ENCODE data around the gene DYNLRB1.
A peak's percentile ranks its signal among the peaks of the same experiment; 100 is the strongest.

The DYNLRB1 gene

DNA sequence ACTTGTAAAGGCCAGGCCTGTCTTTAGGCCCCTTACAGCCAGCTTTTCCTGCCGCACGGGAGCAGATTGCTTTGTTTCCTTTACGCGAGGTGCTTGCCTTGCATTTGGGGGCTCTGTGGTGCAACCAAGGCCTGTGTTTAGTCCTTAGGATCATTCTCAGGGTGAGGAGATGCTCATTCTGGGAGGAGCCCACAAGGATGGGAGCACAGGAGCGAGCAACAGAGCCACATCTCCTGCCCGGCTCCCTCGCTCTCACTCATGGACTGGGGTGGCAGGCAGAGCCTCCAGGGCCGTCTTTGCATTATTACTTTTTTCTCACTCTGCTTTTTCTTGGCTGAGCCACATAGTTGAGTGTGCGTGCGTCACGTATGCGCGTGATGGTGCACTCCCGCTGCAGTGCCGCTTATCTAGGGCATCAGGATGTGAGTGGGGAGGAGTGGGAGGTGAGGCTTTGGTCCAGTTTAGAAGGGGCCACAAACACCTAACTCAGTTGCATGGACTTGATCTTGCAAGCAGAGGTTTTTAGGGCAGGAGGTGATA lies 19.1 kb downstream of the DYNLRB1 start:
- DNase-seq, result no peak

DNA sequence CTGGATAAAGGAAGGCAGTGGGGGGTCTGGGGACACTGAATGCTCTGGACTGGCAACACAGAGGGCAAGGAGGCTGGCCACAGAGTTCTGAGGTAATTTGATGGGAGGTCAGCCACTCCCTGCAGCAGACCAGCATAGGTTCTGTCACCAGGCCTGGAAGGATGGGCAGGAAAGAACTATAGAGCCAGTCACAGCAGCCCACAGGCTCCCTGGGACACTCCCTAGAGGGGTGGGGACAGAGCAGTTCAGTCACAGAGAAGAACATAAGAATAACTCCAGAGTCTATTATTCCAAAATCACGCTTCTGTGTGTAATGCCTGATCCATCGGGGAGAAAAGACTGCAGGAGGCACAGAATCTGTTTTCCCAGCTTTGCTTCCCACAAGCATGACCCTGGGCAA lies 19.6 kb downstream of the DYNLRB1 start:
- no peak for DNase-seq

DNA sequence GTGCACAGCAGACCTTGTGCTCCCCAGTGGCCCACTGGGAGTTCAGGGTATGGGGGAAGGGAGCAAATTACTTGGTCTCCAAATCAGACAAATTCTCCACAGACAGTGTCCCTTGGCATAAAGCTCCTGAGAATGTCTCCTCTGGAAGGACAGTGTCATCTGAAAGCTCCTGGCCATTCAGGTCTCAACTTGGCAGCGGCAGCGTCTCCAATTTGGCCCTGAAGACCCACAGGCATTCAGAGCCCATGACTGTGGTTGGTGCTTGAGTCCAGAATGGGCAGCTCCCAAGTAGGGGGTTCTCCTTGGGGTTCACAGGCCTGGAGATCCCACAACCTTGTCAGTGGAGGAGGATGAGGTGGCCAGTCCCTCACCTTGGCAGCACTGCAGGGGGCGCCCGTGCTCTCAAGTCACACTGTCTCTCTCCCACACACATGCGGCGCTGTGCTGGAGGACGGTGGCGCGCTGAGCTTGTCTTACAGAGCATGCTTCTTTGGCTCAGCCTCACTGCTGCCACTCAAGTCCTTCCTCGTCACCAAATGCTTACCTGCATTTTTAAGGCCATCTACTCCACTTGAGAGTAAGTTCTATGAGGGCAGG lies 20.7 kb downstream of the DYNLRB1 start:
- DNase-seq, result peak; percentile 25

DNA sequence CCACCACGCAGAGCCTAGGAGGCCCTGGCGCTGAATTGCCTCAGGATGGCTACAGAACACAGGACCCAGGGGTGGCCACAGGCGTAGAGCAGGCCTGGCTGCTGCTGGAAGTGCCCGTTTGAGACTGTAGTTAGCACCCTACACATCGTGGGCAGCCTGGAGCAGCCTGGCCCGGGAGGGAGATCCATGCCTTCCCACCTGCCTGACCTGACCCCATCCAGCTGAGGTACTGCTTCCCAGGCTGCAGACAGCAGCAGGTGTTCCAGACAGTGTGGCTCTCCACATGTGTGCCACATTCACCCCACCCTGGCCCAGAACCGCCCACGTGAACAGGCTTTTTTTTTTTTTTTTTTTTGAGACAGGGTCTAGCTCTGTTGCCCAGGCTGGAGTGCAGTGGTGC lies 21.4 kb downstream of the DYNLRB1 start:
- DNase-seq, result no peak

DNA sequence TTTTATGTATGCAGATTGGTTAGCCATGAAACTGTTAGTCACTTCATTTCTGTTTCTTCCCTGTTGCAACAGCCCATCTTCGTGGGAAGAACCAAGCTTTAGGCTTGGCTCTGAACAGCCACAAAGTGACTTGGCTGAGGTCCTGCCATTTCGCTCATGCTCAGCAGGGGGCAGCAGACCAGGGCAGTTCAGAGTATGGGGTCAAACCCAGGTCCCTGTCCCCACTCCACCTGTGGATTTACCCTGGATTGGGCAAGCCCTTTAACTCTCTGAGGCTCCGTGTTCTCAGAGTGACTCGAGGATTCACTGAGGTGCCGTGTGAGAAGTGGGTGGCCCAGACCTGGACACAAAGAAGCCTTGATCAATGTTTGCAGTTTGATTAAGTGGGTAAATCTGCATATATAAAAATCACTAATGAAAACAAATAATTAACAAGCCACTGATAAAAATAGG lies 22.5 kb downstream of the DYNLRB1 start:
- no peak for DNase-seq

DNA sequence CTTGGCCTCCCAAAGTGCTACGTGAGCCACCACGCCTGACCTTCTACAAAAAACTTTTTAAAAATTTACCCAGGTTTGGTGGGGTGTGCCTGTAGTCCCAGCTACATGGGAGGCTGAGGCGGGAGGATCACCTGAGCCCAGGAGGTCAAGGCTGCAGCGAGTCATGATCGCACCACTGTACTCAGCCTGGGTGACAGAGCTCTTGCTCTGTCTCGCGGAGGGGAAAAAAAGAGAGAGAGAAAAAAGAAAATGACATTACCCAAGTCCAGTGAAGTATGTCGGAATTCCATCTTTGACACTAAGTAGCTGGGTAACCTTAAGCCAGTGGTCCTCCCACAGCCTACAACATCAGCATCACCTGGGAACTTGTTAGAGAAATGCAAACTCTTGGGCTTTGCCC lies 23.5 kb downstream of the DYNLRB1 start:
- no peak for DNase-seq

DNA sequence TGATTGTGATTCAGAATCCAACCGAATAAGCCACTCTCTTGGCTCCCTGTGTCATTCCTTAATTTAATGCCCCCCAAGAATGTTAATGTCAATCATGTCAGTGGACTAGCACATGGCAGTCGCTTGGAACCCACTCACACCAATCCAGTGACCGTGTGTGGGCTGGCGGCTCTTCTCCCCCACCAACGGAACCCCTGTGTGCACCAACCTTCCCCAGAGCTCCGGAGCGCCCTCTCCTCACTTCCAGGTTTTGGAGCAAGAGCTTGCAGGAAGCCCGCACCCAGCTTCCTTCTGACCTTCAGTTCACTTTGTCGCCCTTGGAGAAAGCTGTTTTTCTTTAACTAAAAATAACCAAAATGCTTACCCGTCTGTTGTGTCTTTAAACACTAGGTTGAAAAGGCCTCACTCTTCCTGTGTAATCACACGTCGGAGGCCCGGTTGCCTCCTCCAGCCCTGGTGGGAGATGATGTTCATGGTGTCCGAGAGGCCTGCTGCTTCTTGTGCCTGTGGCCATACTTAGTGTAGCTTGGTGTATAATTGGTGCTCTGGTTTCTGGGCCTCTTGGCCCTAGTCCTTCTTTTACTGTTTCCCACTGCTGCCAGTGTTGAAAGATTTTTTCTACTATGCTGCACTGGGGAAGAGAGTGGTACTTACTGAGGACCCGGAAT lies 24.5 kb downstream of the DYNLRB1 start:
- DNase-seq, result no peak

DNA sequence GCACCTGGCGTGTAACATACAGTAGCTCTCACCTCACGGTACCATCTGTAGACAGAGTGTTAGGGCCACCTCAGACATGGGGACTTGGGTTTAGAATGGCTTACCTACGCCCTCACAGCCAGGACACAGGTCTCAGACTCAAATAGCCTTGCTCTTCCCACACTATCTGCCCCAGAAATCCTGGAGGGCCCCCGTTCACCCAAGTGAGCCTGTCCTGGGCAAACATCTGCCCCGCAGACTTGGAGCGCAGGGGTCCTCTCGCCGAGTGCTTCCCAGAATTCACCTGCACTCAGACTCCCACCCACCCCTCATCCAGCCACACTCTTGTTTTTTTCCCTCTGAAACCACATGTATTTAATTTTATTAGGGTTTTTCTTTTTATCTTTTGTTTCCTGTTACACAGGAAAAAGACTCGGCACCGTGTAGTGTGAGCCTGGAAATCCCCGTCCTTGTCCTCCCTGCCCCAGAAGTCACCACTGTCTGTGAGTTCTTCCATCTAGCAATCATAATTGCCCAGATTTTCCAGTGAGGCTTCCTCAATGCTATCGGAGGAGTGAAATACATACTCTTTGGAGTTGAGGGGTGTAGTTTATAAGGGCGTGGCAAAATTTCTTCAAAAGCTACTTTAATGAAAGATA lies 25.2 kb downstream of the DYNLRB1 start:
- DNase-seq, result no peak

DNA sequence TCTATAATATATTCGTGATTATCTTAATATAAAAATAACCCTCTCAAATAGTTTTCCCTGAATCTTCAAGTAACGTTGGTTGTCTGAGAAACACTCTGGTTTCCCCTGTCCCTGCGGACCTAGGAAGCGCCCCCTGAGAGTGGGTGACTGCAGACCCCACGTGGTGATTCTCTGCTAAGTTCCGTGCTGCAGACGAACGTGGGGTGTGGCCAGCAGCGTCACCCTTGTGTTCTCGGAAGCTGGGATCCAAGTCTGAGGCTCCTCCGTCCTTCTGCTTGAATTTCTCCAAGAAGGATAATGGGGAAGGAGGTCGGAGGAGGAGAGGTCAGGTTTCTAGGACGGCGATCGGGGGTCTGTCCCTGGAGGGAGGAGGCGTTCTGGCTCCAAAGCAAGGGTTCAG lies 25.7 kb downstream of the DYNLRB1 start:
- no peak for DNase-seq

DNA sequence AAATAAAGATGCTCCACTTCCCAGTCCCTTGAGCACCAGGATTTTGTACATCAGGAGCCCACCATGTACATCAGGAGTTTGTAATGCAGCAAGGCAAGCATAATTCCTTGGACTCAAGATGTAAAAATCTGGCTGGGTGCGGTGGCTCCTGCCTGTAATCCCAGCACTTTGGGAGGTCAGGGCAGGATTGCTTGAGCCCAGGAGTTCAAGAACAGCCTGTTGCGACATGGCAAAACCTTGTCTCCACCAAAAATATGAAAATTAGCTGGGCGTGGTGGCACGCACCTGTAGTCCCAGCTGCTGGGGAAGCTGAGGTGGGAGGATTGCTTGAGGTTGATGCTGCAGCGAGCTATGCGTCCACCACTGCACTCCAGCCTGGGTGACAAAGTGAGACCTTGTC lies 26.2 kb downstream of the DYNLRB1 start:
- no peak for DNase-seq

DNA sequence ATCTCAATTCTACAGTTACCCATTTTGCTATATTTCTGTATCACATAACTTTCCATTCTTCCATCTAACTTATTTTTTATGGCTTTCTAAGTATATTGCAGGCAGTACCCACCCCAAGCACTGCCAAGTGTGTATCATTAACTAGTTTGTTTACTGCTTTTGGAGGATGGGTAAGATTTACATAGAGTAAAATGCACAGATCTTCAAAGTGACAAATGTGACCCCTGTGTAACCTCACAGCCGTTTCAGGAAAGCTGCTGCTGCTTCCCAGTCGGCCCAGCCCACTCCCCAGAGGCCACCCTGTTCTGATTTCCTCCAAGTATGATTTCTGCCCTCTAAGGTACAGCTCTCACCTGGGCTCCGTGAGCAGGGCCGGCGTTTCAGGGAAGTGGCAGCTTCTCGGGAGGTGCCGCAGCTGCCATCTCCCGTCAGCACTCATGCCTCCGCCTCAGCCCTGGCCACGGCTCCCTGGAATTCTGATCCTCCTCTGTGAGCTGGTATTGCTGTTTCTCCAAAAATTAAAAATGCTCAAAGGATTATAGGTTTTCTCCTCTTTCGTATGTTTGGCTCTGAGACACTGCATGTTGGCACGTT lies 27.3 kb downstream of the DYNLRB1 start:
- DNase-seq, result no peak

DNA sequence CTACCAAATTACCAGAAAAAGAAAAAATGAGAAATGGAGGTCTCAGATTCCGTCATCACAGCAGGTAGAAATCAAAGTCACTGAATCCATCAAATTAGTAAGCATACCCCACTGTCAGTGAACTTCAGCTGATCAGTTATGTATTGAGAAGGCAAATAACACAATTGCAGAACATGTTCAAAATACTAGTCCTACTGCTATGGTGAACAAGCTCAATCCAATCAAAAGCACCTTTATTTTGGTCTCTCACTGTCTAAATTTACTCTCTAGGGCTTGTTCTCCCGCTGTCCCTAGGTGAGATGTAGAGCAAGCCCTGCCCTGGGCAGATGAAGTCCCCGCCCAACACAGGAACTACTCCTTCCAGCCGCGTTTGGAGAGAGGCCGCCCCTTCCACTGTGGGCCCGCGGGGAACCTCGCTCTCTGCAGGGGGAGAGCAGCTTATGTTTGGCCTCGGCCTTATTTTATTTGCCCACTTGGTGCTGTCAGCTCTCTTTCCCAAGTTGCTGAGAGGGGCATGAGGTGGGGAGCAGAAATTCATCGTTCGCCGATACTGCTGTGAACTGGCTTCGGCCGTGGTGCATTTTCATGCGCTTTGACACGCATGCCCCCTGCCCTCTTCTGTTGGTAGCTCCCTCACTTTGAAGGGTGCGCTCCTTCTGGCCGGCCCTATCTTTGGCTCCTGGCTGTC lies 28.0 kb downstream of the DYNLRB1 start:
- DNase-seq, result no peak

DNA sequence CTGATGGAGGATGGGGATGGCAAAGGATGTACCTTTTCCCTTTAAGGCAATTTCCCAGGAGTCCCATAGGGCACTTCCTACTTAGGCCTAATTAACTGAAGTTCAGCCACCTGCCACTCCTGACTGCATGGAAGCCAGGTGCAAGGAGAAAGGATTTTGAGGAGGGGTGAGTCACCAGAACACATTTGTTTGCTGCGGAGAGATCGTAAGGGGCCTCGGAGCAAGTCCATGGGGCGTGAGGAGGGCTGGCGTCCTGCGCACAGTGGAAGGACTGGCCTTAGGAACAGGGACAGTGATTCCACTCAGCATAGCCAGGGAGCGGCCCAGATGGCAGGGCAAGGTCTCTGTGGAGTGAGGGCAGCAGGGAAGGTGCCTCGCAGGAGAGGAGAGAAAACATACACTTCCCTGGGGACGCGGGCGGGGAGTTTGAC lies 30.5 kb downstream of the DYNLRB1 start:
- DNase-seq, result no peak

DNA sequence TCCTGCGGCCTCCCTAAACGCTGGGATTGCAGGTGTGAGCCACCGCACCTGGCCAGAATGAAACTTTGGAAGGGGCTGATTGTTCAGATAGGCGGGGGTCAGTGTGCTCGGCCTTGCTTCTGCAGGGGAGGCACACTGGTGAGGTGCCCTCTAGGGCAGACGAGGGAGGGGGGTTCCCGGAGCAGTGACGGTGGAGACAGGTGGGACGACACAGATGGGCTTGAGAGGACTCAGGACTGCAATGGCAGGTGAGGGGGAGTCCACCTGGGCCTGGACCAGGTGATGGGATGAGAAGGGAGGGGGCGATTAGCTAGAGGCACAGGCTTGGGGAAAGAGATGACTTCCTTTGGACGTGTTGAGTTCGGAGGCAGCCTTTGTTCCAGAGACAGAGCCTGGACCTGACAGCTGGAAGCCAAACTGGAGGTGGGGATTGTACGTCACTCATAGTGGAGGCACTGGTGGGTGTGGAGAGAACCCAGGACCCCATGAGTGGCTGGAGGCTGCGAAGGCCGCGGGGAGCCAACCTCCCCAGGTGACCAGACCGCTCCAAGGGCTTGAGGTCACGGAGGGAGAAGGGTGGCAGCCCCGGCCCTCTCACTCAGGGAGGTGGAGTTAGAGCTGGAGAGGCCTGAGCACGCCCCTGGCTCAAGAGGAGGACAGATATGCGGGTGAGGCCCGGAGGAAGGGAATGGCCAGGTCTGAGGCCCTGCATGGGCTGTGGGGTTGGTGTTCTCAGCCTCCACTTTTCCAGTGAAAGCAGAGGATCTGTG lies 31.8 kb downstream of the DYNLRB1 start:
- DNase-seq, result no peak

DNA sequence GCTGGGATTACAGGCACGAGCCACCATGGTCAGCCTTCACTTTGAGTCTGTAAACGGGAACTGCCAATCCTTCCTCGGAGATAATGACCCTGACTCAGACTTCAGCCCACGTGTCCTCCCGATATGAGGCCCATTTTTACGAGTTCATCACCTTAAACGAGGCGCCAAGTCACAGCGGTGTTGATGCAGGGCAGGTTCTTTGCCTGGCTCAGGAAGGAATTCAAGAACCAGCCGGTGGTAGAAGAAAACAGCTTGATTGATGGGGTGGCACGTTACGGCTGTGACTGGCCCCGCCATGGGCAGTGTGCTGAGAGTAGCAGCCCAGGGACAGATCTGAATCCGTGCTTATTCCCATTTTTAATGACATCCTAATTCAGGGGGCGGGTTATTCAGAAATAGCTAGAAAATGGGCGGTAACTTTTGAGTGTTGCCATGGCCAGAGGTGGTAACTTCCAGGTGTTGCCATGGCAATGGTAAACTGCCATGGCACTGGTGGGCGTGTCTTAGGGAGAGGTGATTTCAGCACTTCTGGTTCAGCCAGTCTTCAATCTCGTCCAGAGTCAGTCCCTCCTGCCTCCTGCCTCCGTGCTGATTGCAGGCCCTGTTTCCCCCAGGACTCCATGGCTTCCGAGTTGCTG lies 33.2 kb downstream of the DYNLRB1 start:
- DNase-seq, result peak; percentile 50

DNA sequence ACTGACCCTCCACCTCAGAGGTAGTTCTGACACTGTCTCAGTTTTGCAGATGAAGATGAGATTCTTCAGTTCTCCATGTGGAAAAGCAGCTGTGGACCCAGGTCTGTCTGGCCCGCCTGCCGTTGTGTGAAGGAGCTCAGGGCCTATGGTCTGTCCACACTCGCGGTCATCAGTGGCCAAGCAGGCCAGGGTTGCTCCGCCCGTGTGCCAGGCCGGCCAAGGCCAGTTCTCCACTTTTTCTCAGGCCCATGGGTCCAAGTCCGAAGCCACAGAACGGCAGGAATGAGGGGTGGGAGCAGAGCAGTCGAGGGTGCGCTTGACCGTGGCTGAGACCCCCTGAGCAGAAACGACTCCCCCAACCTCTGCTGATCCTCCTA lies 33.7 kb downstream of the DYNLRB1 start:
- DNase-seq, result no peak

DNA sequence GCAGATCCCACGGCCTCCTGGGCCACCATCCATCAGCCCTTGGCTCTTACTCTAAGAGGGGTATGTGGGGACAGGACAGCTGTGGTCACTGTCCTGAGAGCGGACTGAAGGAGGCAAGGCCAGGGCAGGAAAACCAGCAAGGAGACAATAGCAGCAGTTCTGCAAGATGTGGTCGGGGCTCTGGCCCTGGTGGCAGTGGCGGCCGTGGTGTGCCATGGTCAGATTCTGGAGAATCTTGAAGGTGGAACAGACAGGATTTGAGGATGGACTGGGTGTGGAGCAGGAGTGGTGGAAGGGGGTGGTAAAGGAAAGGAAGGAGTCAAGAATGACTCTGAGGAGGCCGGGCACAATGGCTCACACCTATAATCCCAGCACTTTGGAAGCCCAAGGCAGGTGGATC lies 36.3 kb downstream of the DYNLRB1 start:
- DNase-seq, result no peak

DNA sequence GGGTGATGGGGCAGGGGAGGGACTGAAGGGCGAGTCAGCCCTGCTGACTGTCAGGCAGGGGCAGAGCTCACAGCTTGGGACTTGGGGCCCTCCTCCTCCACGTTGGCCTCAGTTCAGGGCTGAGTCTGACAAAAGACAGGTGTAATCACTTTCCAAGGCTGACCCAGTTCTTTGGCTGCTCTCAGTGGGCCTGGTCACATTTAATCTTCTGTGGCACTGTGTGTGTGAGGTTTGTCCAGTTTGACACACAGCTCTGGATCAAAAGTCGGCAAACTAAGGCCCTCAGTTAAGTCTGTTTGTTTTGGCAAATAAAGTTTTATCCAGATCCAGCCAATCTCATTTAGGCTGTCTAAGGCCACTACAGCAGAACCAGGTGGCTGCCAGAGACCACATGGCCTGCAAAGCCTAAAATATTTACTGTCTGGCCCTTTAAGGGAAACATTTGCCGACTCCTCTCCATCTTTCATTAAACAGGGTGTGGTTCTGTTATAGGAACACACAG lies 37.2 kb downstream of the DYNLRB1 start:
- DNase-seq, result no peak

DNA sequence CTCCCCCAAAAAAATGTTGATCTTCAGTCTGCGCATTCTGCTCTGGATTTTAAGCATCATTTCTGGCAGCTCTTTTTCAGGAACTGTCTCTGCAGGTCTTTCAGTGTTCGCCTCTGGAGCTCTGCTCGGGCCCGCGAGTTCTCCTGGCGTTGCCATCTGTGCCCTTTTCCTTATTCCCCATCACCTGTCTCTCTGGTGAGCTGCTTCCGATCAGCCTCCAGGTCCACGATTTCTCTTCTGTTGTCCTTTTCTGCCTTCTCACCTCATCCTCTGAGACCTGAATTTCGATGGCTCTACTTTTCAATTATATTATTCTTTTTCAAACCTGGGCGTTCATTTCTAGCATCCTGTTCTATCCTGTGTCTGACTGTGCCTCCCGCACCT lies 41.7 kb downstream of the DYNLRB1 start:
- DNase-seq, result peak; percentile 78

DNA sequence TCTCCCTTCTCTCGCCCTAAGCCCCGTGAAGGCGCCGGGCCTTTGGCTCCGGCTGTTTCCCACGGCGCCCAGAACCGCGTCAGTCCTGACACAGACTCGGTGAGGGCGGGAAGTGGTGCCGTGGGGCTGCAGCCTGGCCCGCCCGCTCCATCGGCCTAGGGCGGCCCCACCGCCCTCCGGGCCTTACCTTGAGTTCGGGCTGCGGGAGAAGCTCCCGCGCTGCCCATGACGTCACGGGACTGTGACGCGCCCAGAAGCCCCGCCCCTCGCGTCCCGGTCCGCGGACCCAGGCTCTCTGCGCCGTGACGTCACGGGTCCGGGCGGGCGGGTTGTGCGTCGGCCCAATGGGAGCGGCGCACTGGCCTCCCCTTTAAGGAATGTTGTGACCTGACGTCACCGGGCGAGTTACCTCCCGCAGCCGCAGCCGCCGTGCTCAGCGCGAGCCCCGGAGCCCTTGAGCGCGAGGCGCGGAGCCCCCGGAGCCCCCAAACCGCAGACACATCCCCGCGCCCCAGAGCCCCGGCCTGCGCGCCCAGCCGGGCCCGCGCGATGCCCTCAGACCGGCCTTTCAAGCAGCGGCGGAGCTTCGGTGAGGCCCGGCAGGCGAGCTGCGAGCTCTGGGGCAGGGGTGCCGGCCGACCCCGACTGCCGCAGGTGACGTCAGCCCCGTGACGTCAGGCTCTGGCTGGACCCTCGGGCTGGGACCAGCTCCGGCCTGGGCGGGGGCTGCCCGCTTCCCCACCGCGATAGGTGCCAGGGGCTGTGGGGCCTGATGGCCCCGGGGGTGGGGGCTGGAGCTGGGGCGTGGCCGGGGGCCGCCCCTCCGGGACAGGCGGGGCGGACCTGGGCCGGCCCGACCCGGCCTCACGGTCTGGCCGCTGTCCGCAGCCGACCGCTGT lies 42.3 kb downstream of the DYNLRB1 start, which contains the start of gene MAP1LC3A:
Gene MAP1LC3A (plus strand): TSS at position 399 of the 899 bp plus-strand sequence. CDS start 151 bp downstream, at position 550.
- peak; percentile 91 for DNase-seq
